ENCODE data around the gene SF3B4. TPM values are rescaled to one million over a fixed set of nuclear protein-coding genes. Genes with fewer than 3 reads are reported as not detected.
"Not testable (repeated sequence)": the region's sequence is repeated elsewhere in the genome, so short reads cannot be mapped to it uniquely, and the experiment has no call there.

SF3B4 gene
- polyA plus RNA-seq (ENCODE audit: insufficient read length in 3 of 3), result 10 to 100 TPM; 82.3 to 91.2 (median 86.2) TPM

GRCh38 chr1:149927563-149928400 is at the start of gene SF3B4:
TSS of gene SF3B4 (minus strand) at chr1:149927803. CDS start at chr1:149927759, 44 bp downstream.
- peak; percentile 84 to 89 (median 87) for DNase-seq (ENCODE audit: low read depth in 3 of 3, low spot score in 2 of 3)

GRCh38 chr1:149977345-149977744 is 49.7 kb upstream of the SF3B4 start:
- DNase-seq (ENCODE audit: low read depth in 3 of 3, low spot score in 2 of 3), result no peak

- no peak for DNase-seq (ENCODE audit: low read depth in 3 of 3, low spot score in 2 of 3)
Observed at GRCh38 chr1:149972547-149972946, 44.9 kb upstream of the SF3B4 start.

- no peak for DNase-seq (ENCODE audit: low read depth in 3 of 3, low spot score in 2 of 3)
Observed at GRCh38 chr1:149967646-149968045, 40.0 kb upstream of the SF3B4 start.

GRCh38 chr1:149967041-149967440 is 39.4 kb upstream of the SF3B4 start:
- no peak for DNase-seq (ENCODE audit: low read depth in 3 of 3, low spot score in 2 of 3)

- no peak for DNase-seq (ENCODE audit: low read depth in 3 of 3, low spot score in 2 of 3)
Observed at GRCh38 chr1:149966405-149966804, 38.8 kb upstream of the SF3B4 start.

GRCh38 chr1:149965440-149965839 is 37.8 kb upstream of the SF3B4 start:
- no peak for DNase-seq (ENCODE audit: low read depth in 3 of 3, low spot score in 2 of 3)

GRCh38 chr1:149963358-149963757 is 35.8 kb upstream of the SF3B4 start:
- DNase-seq (ENCODE audit: low read depth in 3 of 3, low spot score in 2 of 3), result no peak

- no peak for DNase-seq (ENCODE audit: low read depth in 3 of 3, low spot score in 2 of 3)
Observed at GRCh38 chr1:149962736-149963135, 35.1 kb upstream of the SF3B4 start.

GRCh38 chr1:149962039-149962647 is 34.5 kb upstream of the SF3B4 start:
- DNase-seq (ENCODE audit: low read depth in 3 of 3, low spot score in 2 of 3), result peak in 2 of 3 donors; percentile 63 to 67

GRCh38 chr1:149957548-149957947 is 29.9 kb upstream of the SF3B4 start:
- DNase-seq (ENCODE audit: low read depth in 3 of 3, low spot score in 2 of 3), result not testable (repeated sequence)

GRCh38 chr1:149949911-149950310 is 22.3 kb upstream of the SF3B4 start:
- no peak for DNase-seq (ENCODE audit: low read depth in 3 of 3, low spot score in 2 of 3)

GRCh38 chr1:149945206-149945605 is 17.6 kb upstream of the SF3B4 start:
- DNase-seq (ENCODE audit: low read depth in 3 of 3, low spot score in 2 of 3), result no peak

- no peak for DNase-seq (ENCODE audit: low read depth in 3 of 3, low spot score in 2 of 3)
Observed at GRCh38 chr1:149942885-149943284, 15.3 kb upstream of the SF3B4 start.

GRCh38 chr1:149942207-149942606 is 14.6 kb upstream of the SF3B4 start:
- no peak for DNase-seq (ENCODE audit: low read depth in 3 of 3, low spot score in 2 of 3)

- DNase-seq (ENCODE audit: low read depth in 3 of 3, low spot score in 2 of 3), result no peak
Observed at GRCh38 chr1:149940427-149940826, 12.8 kb upstream of the SF3B4 start.

GRCh38 chr1:149938668-149939003 is 11.0 kb upstream of the SF3B4 start:
- not testable (repeated sequence) for DNase-seq (ENCODE audit: low read depth in 3 of 3, low spot score in 2 of 3)

- no peak for DNase-seq (ENCODE audit: low read depth in 3 of 3, low spot score in 2 of 3)
Observed at GRCh38 chr1:149937759-149938158, 10.2 kb upstream of the SF3B4 start.

- no peak for DNase-seq (ENCODE audit: low read depth in 3 of 3, low spot score in 2 of 3)
Observed at GRCh38 chr1:149936992-149937705, 9.5 kb upstream of the SF3B4 start.

GRCh38 chr1:149936170-149936991 is 8.8 kb upstream of the SF3B4 start, which contains the start of gene MTMR11:
TSS of gene MTMR11 (minus strand) at chr1:149936879. CDS start at chr1:149936647, 232 bp downstream.
- no peak for DNase-seq (ENCODE audit: low read depth in 3 of 3, low spot score in 2 of 3)

GRCh38 chr1:149934356-149934755 is 6.8 kb upstream of the SF3B4 start:
- no peak for DNase-seq (ENCODE audit: low read depth in 3 of 3, low spot score in 2 of 3)
